ENCODE measurements around the gene RASD1. TPM values are rescaled to one million over a fixed set of nuclear protein-coding genes. Genes with fewer than 3 reads are reported as not detected.

The RASD1 gene
- total RNA-seq, 4 donors from 2014 or later, result 1.1 to 8.4 (median 4.3) TPM

DNA sequence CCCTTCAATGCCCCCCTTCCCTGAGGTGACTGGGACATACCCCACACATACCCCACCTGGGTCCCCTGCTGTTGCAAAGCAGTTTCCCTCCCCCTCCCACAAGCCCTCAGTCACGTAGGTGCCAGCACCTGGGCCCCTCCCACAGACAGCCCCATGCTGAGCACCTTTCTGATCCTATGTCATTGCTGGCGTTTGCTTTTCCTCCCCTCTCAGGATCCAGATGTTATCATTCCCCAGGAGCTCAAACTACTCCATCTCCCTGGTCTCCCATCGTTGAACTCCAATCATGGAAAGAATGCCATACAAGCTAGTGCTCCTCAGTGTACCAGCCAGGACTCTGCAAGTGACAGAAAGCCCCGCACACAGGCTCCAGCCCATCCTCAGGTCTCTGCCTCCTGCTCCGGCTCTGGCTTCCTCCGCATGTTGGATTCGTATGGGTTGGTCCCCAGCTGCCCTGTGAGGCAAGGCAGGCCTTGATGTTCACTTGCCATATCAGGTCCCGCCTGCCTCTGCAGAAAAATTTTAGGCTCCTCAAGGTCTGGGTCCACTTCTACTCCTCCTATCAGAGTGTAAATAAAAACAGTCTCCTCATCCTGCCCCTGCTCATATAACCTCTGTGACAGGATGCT lies 50.8 kb downstream of the RASD1 start:
- intact Hi-C loops (cut with DNase I), result no loop called here
- H3K9me3 ChIP-seq, result no peaks in the 10 kb centered on the region
- H3K36me3 ChIP-seq, result no peaks in the 10 kb centered on the region
- H3K4me3 ChIP-seq, result no peak overlapping the region
- peak overlapping the region in 1 of 4 donors; percentile 33 for H3K27ac ChIP-seq
- TF ChIP-seq POLR2A (IDR thresholded peaks at IDR 0.05), result no peak
- TF ChIP-seq, protein P1, sequence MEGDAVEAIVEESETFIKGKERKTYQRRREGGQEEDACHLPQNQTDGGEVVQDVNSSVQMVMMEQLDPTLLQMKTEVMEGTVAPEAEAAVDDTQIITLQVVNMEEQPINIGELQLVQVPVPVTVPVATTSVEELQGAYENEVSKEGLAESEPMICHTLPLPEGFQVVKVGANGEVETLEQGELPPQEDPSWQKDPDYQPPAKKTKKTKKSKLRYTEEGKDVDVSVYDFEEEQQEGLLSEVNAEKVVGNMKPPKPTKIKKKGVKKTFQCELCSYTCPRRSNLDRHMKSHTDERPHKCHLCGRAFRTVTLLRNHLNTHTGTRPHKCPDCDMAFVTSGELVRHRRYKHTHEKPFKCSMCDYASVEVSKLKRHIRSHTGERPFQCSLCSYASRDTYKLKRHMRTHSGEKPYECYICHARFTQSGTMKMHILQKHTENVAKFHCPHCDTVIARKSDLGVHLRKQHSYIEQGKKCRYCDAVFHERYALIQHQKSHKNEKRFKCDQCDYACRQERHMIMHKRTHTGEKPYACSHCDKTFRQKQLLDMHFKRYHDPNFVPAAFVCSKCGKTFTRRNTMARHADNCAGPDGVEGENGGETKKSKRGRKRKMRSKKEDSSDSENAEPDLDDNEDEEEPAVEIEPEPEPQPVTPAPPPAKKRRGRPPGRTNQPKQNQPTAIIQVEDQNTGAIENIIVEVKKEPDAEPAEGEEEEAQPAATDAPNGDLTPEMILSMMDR (IDR thresholded peaks at IDR 0.05), result no peak
- 69 to 75% methylated on average over 6 to 8 of the region's 8 CpGs for WGBS, 2 donors
- no peak for DNase-seq
- peaks cover 0 to 14% (median 0%) of the 10 kb centered on the region in 4 donors for H3K27me3 ChIP-seq
- peaks cover 0 to 4% (median 0%) of the 10 kb centered on the region in 3 donors for H3K4me1 ChIP-seq

Small RNA genes within 50 kb of the gene (small RNA-seq; reads per million reads assigned to genes)
- gene RF00019, result 0 reads per million in 4 donors

Other genes with a start within 250 kb of the RASD1 start
- gene COPS3, start 215.1 kb downstream of the RASD1 start, total RNA-seq, result 10 to 100 TPM; 34.0 to 91.6 (median 68.7) TPM
- 1 to 10 TPM; 1.7 to 3.1 (median 2.3) TPM for gene NT5M, start 193.0 kb downstream of the RASD1 start, total RNA-seq
- gene MED9, start 19.4 kb downstream of the RASD1 start, total RNA-seq, result 10 to 100 TPM in 3 of 4 donors, 1 to 10 TPM in 1; 5.8 to 15.4 (median 12.2) TPM
- gene PEMT, start 95.3 kb upstream of the RASD1 start, total RNA-seq, result 10 to 100 TPM; 24.6 to 32.2 (median 28.2) TPM
- gene RAI1, start 185.1 kb upstream of the RASD1 start, total RNA-seq, result 10 to 100 TPM; 17.0 to 36.3 (median 22.3) TPM